ENCODE results near the gene NEAT1. TPM values are rescaled to one million over a fixed set of nuclear protein-coding genes. Genes with fewer than 3 reads are reported as not detected.

NEAT1 gene
- total and polyA plus RNA-seq, 2 of the 8 experiments (the other 6 are each of a cell fraction or from before 2014, with no cell fraction given): 2.4 to 10.7 TPM

DNA sequence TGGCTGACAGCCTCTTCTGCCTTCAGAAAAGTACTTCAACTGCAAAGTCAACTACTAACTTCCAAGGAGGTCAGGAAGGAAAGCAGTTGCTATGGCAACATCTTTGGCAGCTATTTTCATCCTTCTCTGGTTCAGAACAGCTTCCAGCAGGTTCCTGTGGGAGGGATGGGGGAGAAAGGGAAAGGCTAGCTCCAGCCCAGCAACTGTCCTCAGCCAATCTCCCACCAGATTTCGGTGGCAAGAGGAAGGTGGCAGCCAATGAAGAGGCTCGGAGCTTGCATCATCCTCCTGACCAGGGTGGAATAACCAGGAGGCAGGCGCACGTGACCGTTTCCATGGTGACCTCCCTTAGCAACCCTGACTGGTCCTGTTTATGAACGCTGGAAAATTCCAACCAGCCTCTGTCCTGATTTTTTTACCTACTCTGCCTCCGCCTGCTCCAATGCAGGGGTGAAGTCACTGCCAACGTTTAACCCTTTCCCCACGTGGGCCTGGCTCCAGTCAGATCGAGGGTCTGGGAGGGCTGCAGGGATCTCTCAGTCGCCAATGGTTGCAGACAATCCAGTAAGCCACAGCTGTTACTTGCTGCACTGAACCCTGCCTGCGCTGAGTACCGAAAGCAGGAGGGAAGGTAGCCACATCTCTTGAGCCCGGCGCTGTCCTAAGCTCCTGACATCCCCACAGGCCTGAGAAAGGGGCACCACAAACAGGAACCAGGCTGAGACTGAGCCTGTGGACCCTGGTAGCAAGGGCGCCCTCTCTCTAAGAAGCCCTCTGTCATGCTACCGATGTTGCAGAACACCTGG is 65.1 kb downstream of the NEAT1 start:
- H3K4ac ChIP-seq (replicated peaks; ENCODE audit: insufficient read length, low read depth, low read length): peak overlapping the region; percentile 92
- H3K79me1 ChIP-seq (ENCODE audit: low read depth, low read length): no peaks in the 10 kb centered on the region
- H3K36me3 ChIP-seq (ENCODE audit: control insufficient read depth in 2 of 4, insufficient read depth in 4 of 4, low read length in 3 of 4): no peaks in the 10 kb centered on the region
- peak overlapping the region; percentile 99 for H2BK5ac ChIP-seq (ENCODE audit: low read depth, low read length)
- peak overlapping the region in 3 of 4 experiments; percentile 77 to 91 (median 87); a peak in 6 of 7 replicates for H3K9ac ChIP-seq (replicated peaks in 1 of 4; ENCODE audit: extremely low read depth in 1 of 4, low read depth in 3 of 4, low read length in 3 of 4)
- FAIRE-seq (peak; percentile 42), DNase-seq (ENCODE audit: low read depth in 1 of 2, low spot score in 2 of 2) (peak; percentile 95 to 97)
- H4K20me1 ChIP-seq (replicated peaks in 1 of 2; ENCODE audit: control insufficient read depth in 1 of 2, insufficient read depth in 2 of 2, low read length in 2 of 2): no peaks in the 10 kb centered on the region
- WGBS, 2 experiments (ENCODE audit: extremely low coverage in 1 of 2, insufficient coverage in 1 of 2, insufficient read length in 1 of 2, insufficient replicate concordance in 2 of 2, low coverage in 1 of 2, low lambda C conversion rate in 2 of 2, missing lambda C conversion rate in 1 of 2): 4% methylated on average over 17 of the region's 17 CpGs; no CpG with 5 or more reads in 1 of the 2 experiments
- no peaks in the 10 kb centered on the region for H3K27me3 ChIP-seq (replicated peaks in 1 of 4; ENCODE audit: control insufficient read depth in 3 of 4, extremely low read depth in 1 of 4, insufficient read depth in 3 of 4, low read length in 3 of 4)
- ChIA-PET CTCF (ENCODE audit: partially characterized antibody) (interaction anchor here (0.6 to 29.0 kb wide), 10 partner anchors 11 to 1081 kb away, joined by 3 to 809 read pairs (median 6); partner anchors contain the start of genes CTSF and MALAT1), POLR2A (ENCODE audit: partially characterized antibody) (interaction anchor here (0.5 to 29.8 kb wide), 9 partner anchors 18 to 727 kb away, joined by 3 to 1569 read pairs (median 5); partner anchors contain the start of genes MALAT1 and NEAT1)
- peak overlapping the region; percentile 96 for H3K27ac ChIP-seq (ENCODE audit: low read depth, low read length)
- H3K79me2 ChIP-seq (ENCODE audit: control insufficient read depth in 1 of 2, insufficient read depth in 2 of 2, low read length in 2 of 2): no peaks in the 10 kb centered on the region
- H3K23ac ChIP-seq (ENCODE audit: insufficient read length): no peak overlapping the region
- H2BK12ac ChIP-seq (ENCODE audit: low read depth, low read length): peak overlapping the region; percentile 99
- H3K56ac ChIP-seq (replicated peaks; ENCODE audit: insufficient read length, low read depth, low read length): peak overlapping the region; percentile 79
- no peaks in the 10 kb centered on the region; the same call in none of the 2 replicates for H3K23me2 ChIP-seq (ENCODE audit: low read depth, low read length)
- H3K14ac ChIP-seq (ENCODE audit: insufficient read length): no peak overlapping the region
- no peaks in the 10 kb centered on the region for H3K9me3 ChIP-seq (ENCODE audit: insufficient read depth in 2 of 2, low read depth in 1 of 2, low read length in 1 of 2)
- peaks cover 44 to 56% (median 49%) of the 10 kb centered on the region in 4 experiments for H3K4me1 ChIP-seq (replicated peaks in 1 of 4; ENCODE audit: control insufficient read depth in 3 of 4, insufficient read depth in 4 of 4, low read length in 3 of 4)
- H2BK120ac ChIP-seq (replicated peaks; ENCODE audit: low read depth, low read length): peak overlapping the region; percentile 98
- peak overlapping the region; percentile 24 to 49 (median 40); a peak in 7 of 8 replicates for H3K4me3 ChIP-seq (ENCODE audit: extremely low read depth in 1 of 4, insufficient read depth in 2 of 4, low read depth in 3 of 4, low read length in 4 of 4)
- no peak overlapping the region for H2AFZ ChIP-seq (ENCODE audit: low read length)
- peak overlapping the region; percentile 93 for H4K5ac ChIP-seq (ENCODE audit: insufficient read length, low read depth, low read length)
- H2BK20ac ChIP-seq (ENCODE audit: low read length): peak overlapping the region; percentile 97; the same call in 1 of the 2 replicates
- peak overlapping the region; percentile 100; the same call in 1 of the 2 replicates for H2AK5ac ChIP-seq (ENCODE audit: low read depth, low read length)
- peak overlapping the region; percentile 99 for H3K18ac ChIP-seq (ENCODE audit: extremely low read depth, low read length)
- peak overlapping the region; percentile 84 to 86 for H3K4me2 ChIP-seq (ENCODE audit: insufficient read depth in 1 of 2, low read depth in 2 of 2, low read length in 2 of 2)
- H4K91ac ChIP-seq (replicated peaks; ENCODE audit: insufficient read length, low read length): peak overlapping the region; percentile 94
- peak overlapping the region; percentile 97 for H4K8ac ChIP-seq (ENCODE audit: extremely low read depth, insufficient read depth, low read length)
- H2BK15ac ChIP-seq (ENCODE audit: low read length): peak overlapping the region; percentile 20; the same call in 1 of the 2 replicates
- TF ChIP-seq CEBPB (IDR thresholded peaks at IDR 0.05; ENCODE audit: low read depth, low read length): peak; percentile 99

All from H1 (cell line).